ENCODE results near the gene SLC34A1.
"Not testable (repeated sequence)": the region's sequence is repeated elsewhere in the genome, so short reads cannot be mapped to it uniquely, and the experiment has no call there.

SLC34A1 gene

DNA sequence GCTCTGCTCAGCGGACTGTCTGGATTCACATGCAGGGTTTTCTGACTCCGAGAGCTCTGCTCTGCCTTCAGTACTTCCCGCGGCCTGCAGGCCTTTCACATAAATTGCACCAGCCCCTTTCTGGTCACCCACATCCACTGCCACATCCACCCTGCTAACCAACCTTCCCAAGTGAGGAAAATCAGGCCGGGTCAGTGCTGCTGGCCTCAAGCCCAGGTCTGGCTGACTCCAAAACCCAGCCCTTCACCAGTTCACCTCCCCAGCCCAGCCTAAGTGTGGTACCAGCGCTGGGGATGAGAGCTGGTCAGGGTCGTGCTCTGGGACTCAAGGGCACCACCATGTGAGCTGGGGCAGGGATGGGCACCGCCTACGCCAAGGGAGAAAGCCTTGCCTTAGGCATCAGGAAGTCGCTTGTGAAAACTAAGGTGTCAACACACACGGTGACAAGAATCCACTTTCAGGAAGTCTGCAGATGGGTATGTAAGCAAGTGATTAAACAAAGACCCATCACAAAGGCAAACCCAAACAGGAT lies 45.1 kb upstream of the SLC34A1 start:
- TF ChIP-seq, protein P1, sequence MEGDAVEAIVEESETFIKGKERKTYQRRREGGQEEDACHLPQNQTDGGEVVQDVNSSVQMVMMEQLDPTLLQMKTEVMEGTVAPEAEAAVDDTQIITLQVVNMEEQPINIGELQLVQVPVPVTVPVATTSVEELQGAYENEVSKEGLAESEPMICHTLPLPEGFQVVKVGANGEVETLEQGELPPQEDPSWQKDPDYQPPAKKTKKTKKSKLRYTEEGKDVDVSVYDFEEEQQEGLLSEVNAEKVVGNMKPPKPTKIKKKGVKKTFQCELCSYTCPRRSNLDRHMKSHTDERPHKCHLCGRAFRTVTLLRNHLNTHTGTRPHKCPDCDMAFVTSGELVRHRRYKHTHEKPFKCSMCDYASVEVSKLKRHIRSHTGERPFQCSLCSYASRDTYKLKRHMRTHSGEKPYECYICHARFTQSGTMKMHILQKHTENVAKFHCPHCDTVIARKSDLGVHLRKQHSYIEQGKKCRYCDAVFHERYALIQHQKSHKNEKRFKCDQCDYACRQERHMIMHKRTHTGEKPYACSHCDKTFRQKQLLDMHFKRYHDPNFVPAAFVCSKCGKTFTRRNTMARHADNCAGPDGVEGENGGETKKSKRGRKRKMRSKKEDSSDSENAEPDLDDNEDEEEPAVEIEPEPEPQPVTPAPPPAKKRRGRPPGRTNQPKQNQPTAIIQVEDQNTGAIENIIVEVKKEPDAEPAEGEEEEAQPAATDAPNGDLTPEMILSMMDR (IDR thresholded peaks at IDR 0.05; ENCODE audit: low read depth, low read length, missing control alignments): no peak
- DNase-seq (ENCODE audit: extremely low read depth, low read depth): no peak
- H3K4me3 ChIP-seq (replicated peaks; ENCODE audit: low read depth, low read length): no peak overlapping the region

DNA sequence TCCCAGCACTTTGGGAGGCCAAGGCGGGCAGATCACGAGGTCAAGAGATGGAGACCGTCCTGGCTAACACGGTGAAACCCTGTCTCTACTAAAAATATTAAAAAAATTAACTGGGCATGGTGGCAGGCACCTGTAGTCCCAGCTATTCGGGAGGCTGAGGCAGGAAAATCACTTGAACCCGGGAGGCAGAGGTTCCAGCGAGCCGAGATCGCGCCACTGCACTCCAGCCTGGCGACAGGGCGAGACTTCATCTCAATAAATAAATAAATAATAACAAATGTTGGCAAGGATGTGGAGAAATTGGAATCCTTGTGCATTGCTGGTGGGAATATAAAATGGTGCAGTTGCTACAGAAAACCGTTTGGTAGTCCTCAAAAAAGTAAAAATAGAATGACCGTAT lies 41.2 kb upstream of the SLC34A1 start:
- not testable (repeated sequence) for H3K4me3 ChIP-seq (replicated peaks; ENCODE audit: low read depth, low read length); DNase-seq (ENCODE audit: extremely low read depth, low read depth)

DNA sequence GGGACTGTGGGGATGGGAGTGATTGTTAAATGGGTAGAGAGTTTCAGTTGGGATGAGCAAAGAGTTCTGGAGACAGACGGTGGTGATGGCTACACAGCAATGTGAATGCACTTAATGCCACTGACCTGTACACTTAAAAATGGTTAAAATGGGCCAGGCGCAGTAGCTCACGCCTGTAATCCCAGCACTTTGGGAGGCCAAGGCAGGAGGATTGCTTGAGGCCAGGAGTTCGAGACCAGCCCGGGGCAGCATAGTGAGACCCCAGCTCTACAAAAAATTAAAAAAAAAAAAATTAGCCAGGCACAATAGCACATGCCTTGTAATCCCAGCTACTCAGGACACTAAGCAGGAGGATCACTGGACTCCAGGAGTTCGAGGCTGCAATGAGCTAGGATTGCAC lies 40.5 kb upstream of the SLC34A1 start:
- TF ChIP-seq, protein P1 (IDR thresholded peaks at IDR 0.05; ENCODE audit: low read depth, low read length, missing control alignments): no peak
- no peak for DNase-seq (ENCODE audit: extremely low read depth, low read depth)
- no peak overlapping the region for H3K4me3 ChIP-seq (replicated peaks; ENCODE audit: low read depth, low read length)

DNA sequence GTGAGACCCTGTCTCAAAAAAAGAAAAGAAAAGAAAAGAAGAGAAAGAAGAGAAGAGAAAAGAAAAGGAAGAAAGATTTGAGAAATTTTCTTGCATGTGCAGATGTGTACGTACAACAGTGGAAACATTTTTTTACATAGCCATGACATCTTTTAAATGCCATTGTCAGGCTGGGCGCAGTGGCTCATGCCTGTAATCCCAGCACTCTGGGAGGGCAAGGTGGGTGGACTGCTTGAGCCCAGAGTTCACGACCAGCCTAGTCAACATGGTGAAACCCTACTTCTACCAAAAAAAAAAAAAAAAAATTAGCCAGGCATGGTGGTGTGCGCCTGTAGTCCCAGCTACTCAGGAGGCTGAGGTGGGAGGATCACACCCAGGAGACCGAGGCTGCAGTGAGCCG lies 39.3 kb upstream of the SLC34A1 start:
- no peak for DNase-seq (ENCODE audit: extremely low read depth, low read depth)
- TF ChIP-seq, protein P1 (IDR thresholded peaks at IDR 0.05; ENCODE audit: low read depth, low read length, missing control alignments): no peak
- H3K4me3 ChIP-seq (replicated peaks; ENCODE audit: low read depth, low read length): no peak overlapping the region

DNA sequence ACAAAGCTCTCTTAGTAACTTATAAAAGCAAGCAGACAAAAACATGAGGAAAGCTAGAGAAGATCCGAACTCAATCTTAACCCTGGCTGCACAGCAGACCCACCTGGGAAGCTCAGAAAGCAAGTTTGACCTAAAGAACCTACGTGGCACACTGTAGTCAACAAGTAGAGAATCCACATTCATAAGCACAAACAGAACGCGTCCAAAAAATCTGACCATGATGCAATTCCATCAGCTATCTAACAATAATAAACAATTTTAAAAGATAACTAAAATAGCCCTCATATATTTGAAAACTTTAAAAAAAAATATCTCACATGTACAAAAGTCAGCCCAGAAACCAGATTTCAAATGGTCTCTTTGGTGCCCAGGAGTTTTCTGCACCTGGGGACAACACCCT lies 37.4 kb upstream of the SLC34A1 start:
- no peak for DNase-seq (ENCODE audit: extremely low read depth, low read depth)
- TF ChIP-seq, protein P1 (IDR thresholded peaks at IDR 0.05; ENCODE audit: low read depth, low read length, missing control alignments): no peak
- H3K4me3 ChIP-seq (replicated peaks; ENCODE audit: low read depth, low read length): no peak overlapping the region

DNA sequence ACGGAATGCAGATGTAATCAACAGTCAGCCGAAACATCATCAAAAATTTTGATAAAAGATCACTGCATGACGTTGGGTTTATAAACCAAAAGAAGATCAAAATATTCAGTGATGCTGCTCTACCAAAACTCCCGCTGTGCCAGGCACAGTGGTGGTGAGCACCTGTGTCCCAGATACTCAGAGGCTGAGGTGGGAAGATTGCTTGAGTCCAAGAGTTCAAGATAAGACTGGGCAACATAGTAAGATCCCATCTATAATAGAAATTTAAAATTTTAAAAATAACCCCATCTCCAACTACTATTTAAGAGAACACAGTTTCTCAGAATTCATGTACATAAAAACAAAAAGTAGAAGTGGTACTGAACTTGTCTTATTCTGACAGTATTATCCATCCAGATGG lies 36.5 kb upstream of the SLC34A1 start:
- no peak overlapping the region for H3K4me3 ChIP-seq (replicated peaks; ENCODE audit: low read depth, low read length)
- TF ChIP-seq, protein P1 (IDR thresholded peaks at IDR 0.05; ENCODE audit: low read depth, low read length, missing control alignments): no peak
- DNase-seq (ENCODE audit: extremely low read depth, low read depth): no peak

DNA sequence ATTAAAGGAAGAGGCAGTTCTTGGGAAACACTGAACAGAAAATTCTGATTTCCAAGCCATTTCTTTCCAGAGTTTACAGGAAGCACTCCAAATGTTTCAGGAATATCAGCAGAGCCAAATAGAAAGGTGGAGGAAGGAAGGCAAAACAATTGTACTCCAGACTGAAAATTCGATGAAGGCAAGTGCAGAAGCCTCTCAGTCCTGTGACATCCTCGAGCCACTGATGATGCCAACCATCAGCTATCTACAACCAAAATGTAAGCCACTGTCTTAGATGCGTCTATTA lies 34.9 kb upstream of the SLC34A1 start:
- no peak for DNase-seq (ENCODE audit: extremely low read depth, low read depth)
- TF ChIP-seq, protein P1 (IDR thresholded peaks at IDR 0.05; ENCODE audit: low read depth, low read length, missing control alignments): no peak
- no peak overlapping the region for H3K4me3 ChIP-seq (replicated peaks; ENCODE audit: low read depth, low read length)
